GM18507 (cell line): Measurements from ENCODE around the gene FGF1.

ENCODE experiments used
- DNase-seq: peaks from one replicate; pipeline ENCODE4 v3.0.0; 2011; ENCODE audit warnings: low read depth; ENCODE audit not compliant: insufficient read length; ENCODE audit errors: extremely low spot score
- FAIRE-seq: peaks from 2 replicates; lab custom pipeline; 2011; peaks lifted over from hg19 to GRCh38; lab: Jason Lieb, UNC

The FGF1 gene

GRCh38 chr5:142697356-142698255, 11.7 kb upstream of the FGF1 start:
- DNase-seq, result no peak
- FAIRE-seq, result no peak

- no peak for FAIRE-seq
- no peak for DNase-seq
Measured at GRCh38 chr5:142696379-142696778, 10.5 kb upstream of the FGF1 start.

- DNase-seq (no peak), FAIRE-seq (no peak)
Measured at GRCh38 chr5:142694092-142694856, 8.4 kb upstream of the FGF1 start.

- DNase-seq (no peak), FAIRE-seq (no peak)
Measured at GRCh38 chr5:142692321-142692894, 6.5 kb upstream of the FGF1 start.

- no peak for FAIRE-seq
- DNase-seq, result no peak
Measured at GRCh38 chr5:142690667-142691066, 4.8 kb upstream of the FGF1 start.

GRCh38 chr5:142689081-142689480, 3.2 kb upstream of the FGF1 start:
- FAIRE-seq (no peak), DNase-seq (no peak)

- FAIRE-seq, result no peak
- no peak for DNase-seq
Measured at GRCh38 chr5:142688281-142688989, 2.5 kb upstream of the FGF1 start.

- no peak for FAIRE-seq
Measured at GRCh38 chr5:142686968-142687367, 1.1 kb upstream of the FGF1 start.

GRCh38 chr5:142686210-142686734, 382 bp upstream of the FGF1 start:
- FAIRE-seq (no peak), DNase-seq (no peak)

More at GRCh38 chr5:142686968-142687367, 1.1 kb upstream of the FGF1 start:
- DNase-seq, result no peak

GRCh38 chr5:142684508-142685041, 1.3 kb downstream of the FGF1 start:
- no peak for FAIRE-seq
- no peak for DNase-seq

- FAIRE-seq, result no peak
- no peak for DNase-seq
Measured at GRCh38 chr5:142683881-142684505, 1.9 kb downstream of the FGF1 start.

GRCh38 chr5:142683116-142683515, 2.8 kb downstream of the FGF1 start:
- no peak for FAIRE-seq
- DNase-seq, result no peak

- FAIRE-seq (no peak), DNase-seq (no peak)
Measured at GRCh38 chr5:142680605-142681259, 5.2 kb downstream of the FGF1 start.

GRCh38 chr5:142679744-142680143, 6.1 kb downstream of the FGF1 start:
- DNase-seq, result no peak
- FAIRE-seq, result no peak

- DNase-seq (no peak), FAIRE-seq (no peak)
Measured at GRCh38 chr5:142678529-142678928, 7.4 kb downstream of the FGF1 start.

GRCh38 chr5:142677198-142677597, 8.7 kb downstream of the FGF1 start:
- FAIRE-seq (no peak), DNase-seq (no peak)

GRCh38 chr5:142676318-142676717, 9.6 kb downstream of the FGF1 start:
- DNase-seq (no peak), FAIRE-seq (no peak)
